Osteocyte (in vitro differentiated cells): ENCODE measurements around the gene OR8H3. TPM values are rescaled to one million over a fixed set of nuclear protein-coding genes. Genes with fewer than 3 reads are reported as not detected.
"Not testable (repeated sequence)": the region's sequence is repeated elsewhere in the genome, so short reads cannot be mapped to it uniquely, and the experiment has no call there.

Source experiments
- DNase-seq: peaks from one replicate; pipeline ENCODE4 v3.0.0; 2021; ENCODE audit warnings: mixed read lengths; ENCODE audit not compliant: unreplicated experiment; ENCODE audit errors: extremely low spot score
- H3K27ac Mint-ChIP-seq: one replicate; pipeline ENCODE4 v1.8.0; 2021; ENCODE audit warnings: mild to moderate bottlenecking, mixed read lengths; ENCODE audit not compliant: unreplicated experiment
- H3K27me3 Mint-ChIP-seq: one replicate; pipeline ENCODE4 v1.8.0; 2021; ENCODE audit warnings: mixed read lengths; ENCODE audit not compliant: unreplicated experiment
- H3K36me3 Mint-ChIP-seq: one replicate; pipeline ENCODE4 v1.8.0; 2021; ENCODE audit warnings: mixed read lengths; ENCODE audit not compliant: unreplicated experiment
- H3K4me1 Mint-ChIP-seq: one replicate; pipeline ENCODE4 v1.8.0; 2021; ENCODE audit warnings: mixed read lengths; ENCODE audit not compliant: unreplicated experiment
- H3K4me3 Mint-ChIP-seq: one replicate; pipeline ENCODE4 v1.8.0; 2021; ENCODE audit warnings: mild to moderate bottlenecking, moderate library complexity, mixed read lengths; ENCODE audit not compliant: unreplicated experiment
- H3K9me3 Mint-ChIP-seq: one replicate; pipeline ENCODE4 v1.8.0; 2021; ENCODE audit warnings: mixed read lengths; ENCODE audit not compliant: unreplicated experiment
- CTCF ChIP-seq: fragments of 200-600 bp; sonication (generic); IDR thresholded peaks from 2 replicates; pipeline ENCODE4 v1.5.0; 2021; ENCODE audit warnings: antibody characterized with exemption, mild to moderate bottlenecking, moderate library complexity
- long read RNA-seq: library from polyadenylated mRNA; unstranded; transcript quantifications from one replicate; pipeline ENCODE4 v2.0.0, GENCODE V29; 2021
- total RNA-seq: library from RNA; stranded (reverse); gene quantifications from 2 replicates; pipeline ENCODE4 v1.2.1, GENCODE V29; 2021

Gene OR8H3
- total RNA-seq, result not detected in 2 replicates
- long read RNA-seq, result 0 reads

- Mint-ChIP-seq H3K36me3 (no peaks in the 10 kb centered on the region), H3K9me3 (peaks cover 1% of the 10 kb centered on the region)
- no peak for TF ChIP-seq CTCF
Measured at GRCh38 chr11:56122073-56122472, at the start of gene OR8H3. OR8H3 (plus strand) TSS chr11:56122373; CDS start chr11:56122373, 0 bp downstream.

GRCh38 chr11:56089697-56090096, 32.5 kb upstream of the OR8H3 start:
- Mint-ChIP-seq H3K4me1 (no peaks in the 10 kb centered on the region), H3K36me3 (no peaks in the 10 kb centered on the region), H3K4me3 (no peak overlapping the region), H3K9me3 (no peaks in the 10 kb centered on the region), H3K27ac (no peak overlapping the region), H3K27me3 (no peaks in the 10 kb centered on the region)
- TF ChIP-seq CTCF, result no peak
- DNase-seq, result no peak

More at GRCh38 chr11:56122073-56122472, at the start of gene OR8H3:
- DNase-seq, result no peak
- Mint-ChIP-seq H3K27ac (no peak within 1 kb of the TSS), H3K4me3 (no peak within 1 kb of the TSS), H3K27me3 (no peaks in the 10 kb centered on the region), H3K4me1 (no peaks in the 10 kb centered on the region)

- no peaks in the 10 kb centered on the region for H3K4me1 Mint-ChIP-seq
- H3K4me3 Mint-ChIP-seq, result no peak within 1 kb of the TSS
- H3K27ac Mint-ChIP-seq, result no peak within 1 kb of the TSS
- no peak for DNase-seq
- H3K9me3 Mint-ChIP-seq, result no peaks in the 10 kb centered on the region
- no peak for TF ChIP-seq CTCF
- no peaks in the 10 kb centered on the region for H3K36me3 Mint-ChIP-seq
- no peaks in the 10 kb centered on the region for H3K27me3 Mint-ChIP-seq
Measured at GRCh38 chr11:56093008-56093407, 29.2 kb upstream of the OR8H3 start, which contains the start of gene OR8I2. OR8I2 (plus strand) TSS chr11:56093308; CDS start chr11:56093308, 0 bp downstream.

GRCh38 chr11:56103210-56103737, 18.9 kb upstream of the OR8H3 start, which contains the start of gene OR8H2:
OR8H2 (plus strand) TSS chr11:56103687; CDS start chr11:56105043, 1,356 bp downstream.
- Mint-ChIP-seq H3K4me1 (no peaks in the 10 kb centered on the region), H3K27ac (no peak within 1 kb of the TSS), H3K9me3 (peaks cover 10% of the 10 kb centered on the region), H3K36me3 (no peaks in the 10 kb centered on the region), H3K27me3 (no peaks in the 10 kb centered on the region), H3K4me3 (no peak within 1 kb of the TSS)
- DNase-seq, result no peak
- TF ChIP-seq CTCF, result no peak

GRCh38 chr11:56140151-56140661, 18.0 kb downstream of the OR8H3 start, which contains the start of gene OR8J3:
OR8J3 (minus strand) TSS chr11:56140201; CDS start chr11:56137718, 2,483 bp downstream.
- H3K9me3 Mint-ChIP-seq, result peaks cover 27% of the 10 kb centered on the region
- H3K27ac Mint-ChIP-seq, result no peak within 1 kb of the TSS
- H3K36me3 Mint-ChIP-seq, result no peaks in the 10 kb centered on the region
- H3K27me3 Mint-ChIP-seq, result no peaks in the 10 kb centered on the region
- no peak for TF ChIP-seq CTCF
- no peak for DNase-seq
- H3K4me1 Mint-ChIP-seq, result no peaks in the 10 kb centered on the region
- no peak within 1 kb of the TSS for H3K4me3 Mint-ChIP-seq

- not testable (repeated sequence) for H3K27me3 Mint-ChIP-seq, DNase-seq, H3K27ac Mint-ChIP-seq, H3K4me3 Mint-ChIP-seq, H3K4me1 Mint-ChIP-seq, H3K36me3 Mint-ChIP-seq
- peaks cover 35% of the 10 kb centered on the region for H3K9me3 Mint-ChIP-seq
Measured at GRCh38 chr11:56143681-56144080, 21.5 kb downstream of the OR8H3 start.
